Right renal pelvis (tissue), 4 donors: ENCODE data around the gene HEATR5B. TPM values are rescaled to one million over a fixed set of nuclear protein-coding genes. Genes with fewer than 3 reads are reported as not detected.
"Not testable (repeated sequence)": the region's sequence is repeated elsewhere in the genome, so short reads cannot be mapped to it uniquely, and the experiment has no call there.

Experiments
- DNase-seq, 4 donors: peaks; one replicate each; pipeline ENCODE4 v3.0.0-alpha.2; 2013; ENCODE audit warnings: low read depth in 4 of 4, low spot score in 3 of 4, missing footprints in 1 of 4
- polyA plus RNA-seq, 4 donors: library from polyadenylated mRNA; unstranded; fragments of 120-200 nt; gene quantifications; one replicate each; pipeline ENCODE4 v1.2.1, GENCODE V29; 2013; ENCODE audit not compliant: insufficient read length in 4 of 4

The HEATR5B gene
- polyA plus RNA-seq, 4 donors: 20.3 to 23.8 (median 22.8) TPM

GRCh38 chr2:36988008-36988407 lies 96.2 kb downstream of the HEATR5B start:
- no peak for DNase-seq

GRCh38 chr2:36982467-36982866 lies 101.7 kb downstream of the HEATR5B start:
- no peak for DNase-seq

- no peak for DNase-seq
Observed at GRCh38 chr2:36981911-36982310, 102.3 kb downstream of the HEATR5B start.

- DNase-seq: not testable (repeated sequence)
Observed at GRCh38 chr2:36979007-36979406, 105.2 kb downstream of the HEATR5B start.

GRCh38 chr2:36976065-36976464 lies 108.1 kb downstream of the HEATR5B start:
- DNase-seq: no peak

GRCh38 chr2:36975306-36975705 lies 108.9 kb downstream of the HEATR5B start:
- no peak for DNase-seq

DNA sequence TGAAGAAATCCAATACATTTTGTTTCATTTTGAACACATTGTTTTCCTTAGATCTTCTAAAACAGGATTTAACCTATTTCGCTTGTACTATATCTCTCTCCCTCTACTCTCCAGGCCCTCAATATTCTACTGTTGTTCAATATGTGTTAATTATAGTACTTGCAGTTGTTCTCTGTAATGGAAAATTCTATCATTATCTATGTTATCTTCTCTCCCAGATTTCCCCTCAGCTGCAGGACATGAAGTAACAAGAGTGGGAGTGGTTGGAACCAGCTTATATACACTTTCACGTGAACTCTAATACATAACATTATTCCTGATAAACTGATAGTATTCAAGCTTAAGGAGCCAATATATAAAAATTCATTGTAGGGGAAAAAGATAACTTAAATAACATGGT lies 110.9 kb downstream of the HEATR5B start:
- no peak for DNase-seq

DNA sequence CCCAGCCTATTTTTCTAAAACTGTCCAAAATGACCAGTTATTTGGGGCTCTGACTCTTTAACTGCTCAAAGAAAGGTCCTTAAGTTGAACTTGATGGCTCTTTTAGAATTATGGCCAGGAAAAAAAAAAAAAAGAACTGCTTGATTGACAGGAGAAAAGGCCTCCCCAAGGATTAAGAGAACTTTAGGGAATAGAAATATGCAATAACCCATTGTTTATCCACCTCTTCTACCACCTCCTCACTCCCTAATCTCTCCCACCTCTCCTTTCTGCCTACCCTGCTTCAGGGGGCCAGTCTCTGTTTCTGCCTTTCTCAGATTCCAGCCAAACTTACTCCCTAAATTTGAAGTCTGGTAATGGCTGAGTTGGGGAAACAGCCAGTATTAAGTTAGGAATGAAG lies 112.2 kb downstream of the HEATR5B start:
- no peak for DNase-seq

GRCh38 chr2:36967236-36967876 lies 116.8 kb downstream of the HEATR5B start:
- no peak for DNase-seq

DNA sequence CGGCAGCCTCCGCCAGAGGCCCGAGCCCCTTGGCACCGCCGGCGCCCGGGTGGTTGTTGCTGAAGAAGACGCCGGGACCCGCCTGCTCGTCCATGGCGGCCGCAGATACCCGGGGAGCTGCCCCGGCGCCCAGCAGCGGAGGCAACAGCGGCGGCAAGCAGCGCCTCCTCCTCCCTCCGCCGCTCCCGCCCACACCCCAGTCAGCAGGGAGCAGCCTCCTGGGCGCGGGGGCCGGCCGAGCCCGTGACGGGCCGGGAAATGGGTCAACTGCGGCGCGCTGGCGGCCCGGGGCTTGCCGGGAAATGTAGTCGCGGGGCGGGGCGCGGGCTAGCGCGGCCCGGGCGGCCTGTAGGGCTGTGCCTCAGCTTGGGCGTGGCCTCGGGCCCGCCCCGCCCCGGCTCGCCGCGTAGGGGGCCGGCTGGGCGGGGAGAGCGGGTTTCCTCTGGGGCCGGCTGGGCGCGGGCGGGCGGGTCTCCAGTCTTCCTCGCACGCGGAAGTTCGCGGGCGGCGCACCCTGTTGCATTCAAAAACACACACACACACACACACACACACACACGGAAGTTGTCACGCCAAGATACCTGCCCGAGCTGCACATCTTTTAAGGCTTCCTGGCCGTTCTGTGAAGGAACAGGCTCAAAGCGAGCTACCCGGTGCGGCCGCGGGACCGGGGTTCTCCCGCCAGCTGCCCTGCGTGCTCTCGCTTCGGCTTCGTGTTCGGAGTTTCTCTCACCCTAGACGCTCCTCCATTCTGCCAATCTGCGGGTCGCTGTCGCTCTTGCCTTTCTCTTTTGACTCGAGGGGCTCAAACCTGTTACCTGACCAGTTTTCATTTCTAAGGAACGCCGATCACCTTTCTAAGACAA lies 117.6 kb downstream of the HEATR5B start, which contains the start of gene STRN:
Gene STRN (minus strand): TSS at position 167 of the 866 bp plus-strand sequence. CDS start 73 bp downstream, at position 94.
- peak; percentile 87 to 95 (median 92) for DNase-seq

DNA sequence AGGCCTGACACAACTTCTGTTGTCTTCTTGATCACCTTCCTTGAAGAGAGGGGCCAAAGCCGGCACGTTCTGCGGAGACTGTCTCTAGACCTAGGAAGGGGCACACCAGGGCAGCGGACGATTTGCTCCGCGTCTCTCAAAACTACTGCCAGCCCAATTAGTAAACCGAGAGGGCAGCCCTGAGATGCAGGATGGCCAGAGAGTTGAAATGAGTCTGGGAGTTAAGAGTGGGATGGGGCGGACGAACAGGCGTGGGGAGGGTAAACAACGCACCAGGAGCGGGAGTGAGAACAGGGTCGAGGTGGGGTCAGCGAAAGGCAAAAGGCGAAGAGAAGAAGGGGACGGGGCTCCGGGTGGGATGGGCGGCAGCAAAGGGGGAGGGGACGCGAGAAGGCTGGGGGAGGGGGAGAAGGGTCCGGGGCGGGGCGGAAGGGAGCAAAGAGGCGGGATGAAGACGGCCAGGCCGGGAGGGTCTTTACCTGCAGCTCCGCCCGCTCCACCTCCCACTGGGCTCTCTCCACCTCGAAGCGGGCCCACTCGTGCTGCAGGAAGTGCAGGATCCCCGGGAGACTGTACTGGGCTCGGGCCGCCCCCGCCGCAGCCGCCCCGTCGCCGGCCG lies 118.3 kb downstream of the HEATR5B start:
- DNase-seq: peak; percentile 23 to 44 (median 40)

DNA sequence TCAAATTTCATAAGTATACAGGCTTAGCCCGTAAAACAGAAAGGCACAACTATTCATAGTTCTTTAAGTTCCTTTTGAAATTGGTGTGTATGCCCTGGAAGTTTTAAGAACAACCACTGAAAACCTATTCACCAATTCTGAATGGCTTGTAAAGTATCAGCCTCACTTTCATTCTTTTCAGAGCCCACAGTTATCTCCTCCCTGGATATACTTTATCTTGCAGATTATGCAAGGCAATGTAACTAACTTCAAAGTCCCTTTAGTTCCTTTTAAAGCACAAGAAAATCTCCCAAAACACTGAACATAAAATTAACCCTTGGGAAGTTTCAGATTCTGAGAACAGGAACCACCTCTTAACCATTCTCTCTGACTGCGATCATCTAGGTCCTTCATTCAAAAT lies 119.0 kb downstream of the HEATR5B start:
- DNase-seq: no peak

DNA sequence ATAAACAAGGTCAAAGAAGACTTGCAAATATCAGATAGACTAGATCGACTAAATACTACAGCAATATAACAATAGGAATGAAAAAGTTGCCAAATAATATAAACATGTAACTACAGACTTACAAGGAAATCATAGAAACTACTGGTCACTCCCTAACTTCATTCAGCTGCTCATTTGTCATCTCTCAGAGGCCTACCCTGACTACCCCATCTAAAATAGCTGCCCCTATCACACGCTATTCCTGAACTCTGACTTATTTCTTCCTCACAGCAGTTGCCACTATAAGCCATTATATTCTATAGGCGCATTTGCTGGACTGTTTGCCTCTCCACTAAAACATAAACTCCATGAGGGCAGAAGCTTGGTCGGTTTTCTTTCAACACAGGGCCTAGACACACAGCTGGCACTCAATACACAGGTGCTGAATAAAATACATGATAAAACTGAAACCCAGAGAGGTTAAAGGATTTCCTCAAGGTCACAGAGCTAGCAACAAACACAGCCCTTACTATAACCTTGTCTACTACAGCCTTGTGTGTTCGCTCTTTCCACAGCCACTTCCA lies 119.6 kb downstream of the HEATR5B start:
- DNase-seq: no peak

DNA sequence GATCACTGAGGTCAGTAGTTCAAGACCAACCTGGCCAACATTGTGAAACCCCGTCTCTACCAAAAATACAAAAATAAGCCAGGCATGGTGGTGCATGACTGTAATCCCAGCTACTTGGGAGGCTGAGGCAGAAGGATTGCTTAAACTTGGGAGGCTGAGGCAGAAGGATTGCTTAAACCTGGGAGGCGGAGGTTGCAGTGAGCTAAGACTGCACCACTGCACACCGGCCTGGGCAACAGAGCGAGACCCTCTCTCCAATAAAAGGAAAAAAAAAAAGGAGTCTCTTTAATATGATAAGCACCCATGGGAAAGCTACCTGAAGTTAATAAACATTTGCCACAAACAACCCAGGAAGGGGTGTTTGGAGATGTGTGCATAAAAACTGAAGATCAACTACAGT lies 120.4 kb downstream of the HEATR5B start:
- DNase-seq: no peak

- no peak for DNase-seq
Observed at GRCh38 chr2:36963106-36963505, 121.1 kb downstream of the HEATR5B start.

GRCh38 chr2:36960773-36961172 lies 123.4 kb downstream of the HEATR5B start:
- DNase-seq: no peak

GRCh38 chr2:36960005-36960675 lies 124.0 kb downstream of the HEATR5B start:
- no peak for DNase-seq

- no peak for DNase-seq
Observed at GRCh38 chr2:36954977-36955607, 129.1 kb downstream of the HEATR5B start.

GRCh38 chr2:36952748-36953197 lies 131.4 kb downstream of the HEATR5B start:
- no peak for DNase-seq

DNA sequence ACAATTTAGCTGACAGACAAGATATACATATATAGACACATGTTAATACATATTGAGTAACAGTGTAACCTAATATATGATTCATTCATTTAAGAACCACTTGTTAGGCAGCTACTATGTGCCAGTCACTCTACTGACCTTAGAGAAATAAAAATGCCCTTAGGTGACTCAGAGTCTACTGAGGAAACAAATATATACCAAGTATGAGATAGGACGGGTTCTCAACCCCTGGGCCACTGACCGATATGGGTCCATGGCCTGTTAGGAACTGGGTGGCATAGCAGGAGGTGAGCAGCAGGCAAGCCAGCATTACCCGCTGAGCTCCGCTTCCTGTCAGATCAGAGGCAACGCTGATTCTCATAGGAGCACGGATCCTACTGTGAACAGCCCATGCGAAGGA lies 132.6 kb downstream of the HEATR5B start:
- DNase-seq: no peak
